Muscle of leg (tissue), 11 donors: ENCODE measurements around the gene WNT3A. TPM values are rescaled to one million over a fixed set of nuclear protein-coding genes. Genes with fewer than 3 reads are reported as not detected.

Experiments used
- DNase-seq: peaks from one replicate; pipeline ENCODE4 v3.0.0; 2013
- H3K27ac ChIP-seq: one replicate; pipeline ENCODE4 v1.5.1; 2013; ENCODE audit warnings: mild to moderate bottlenecking, low read length, control low read depth
- H3K27me3 ChIP-seq: one replicate; pipeline ENCODE4 v1.6.1; 2013; ENCODE audit warnings: low read length; ENCODE audit not compliant: control insufficient read depth, insufficient read depth
- H3K36me3 ChIP-seq: one replicate; pipeline ENCODE4 v1.6.1; 2013; ENCODE audit warnings: low read length; ENCODE audit not compliant: control insufficient read depth, insufficient read depth
- H3K4me1 ChIP-seq: one replicate; pipeline ENCODE4 v1.6.1; 2013; ENCODE audit warnings: low read length; ENCODE audit not compliant: control insufficient read depth, insufficient read depth
- H3K4me3 ChIP-seq: one replicate; pipeline ENCODE4 v1.5.1; 2013; ENCODE audit warnings: low read length, control low read depth
- H3K9me3 ChIP-seq: replicated peaks from 2 replicates; pipeline ENCODE4 v1.6.1; 2013; ENCODE audit warnings: low read depth, low read length; ENCODE audit not compliant: control insufficient read depth
- WGBS: methylation state at CpG from one replicate; pipeline ENCODE4 v1.1.5; 2013; ENCODE audit warnings: missing lambda C conversion rate; ENCODE audit not compliant: insufficient coverage; 5-methylcytosine and 5-hydroxymethylcytosine counted together
- polyA plus RNA-seq, 8 donors: library from polyadenylated mRNA; unstranded; fragments of 120-200 nt; gene quantifications; one replicate each; pipeline versions ENCODE4 v1.2.1 to v1.2.3, GENCODE V29; 2013; ENCODE audit warnings: inconsistent platforms in 1 of 8, low replicate concordance in 1 of 8; ENCODE audit not compliant: insufficient read length in 8 of 8, insufficient read depth in 1 of 8
- total RNA-seq: library from RNA; stranded (reverse); fragments of 120-200 nt; gene quantifications from one replicate; pipeline ENCODE4 v1.2.4, GENCODE V29; 2013

Gene WNT3A
- total and polyA plus RNA-seq, 9 donors = 0.54 TPM; not detected in 8

DNA sequence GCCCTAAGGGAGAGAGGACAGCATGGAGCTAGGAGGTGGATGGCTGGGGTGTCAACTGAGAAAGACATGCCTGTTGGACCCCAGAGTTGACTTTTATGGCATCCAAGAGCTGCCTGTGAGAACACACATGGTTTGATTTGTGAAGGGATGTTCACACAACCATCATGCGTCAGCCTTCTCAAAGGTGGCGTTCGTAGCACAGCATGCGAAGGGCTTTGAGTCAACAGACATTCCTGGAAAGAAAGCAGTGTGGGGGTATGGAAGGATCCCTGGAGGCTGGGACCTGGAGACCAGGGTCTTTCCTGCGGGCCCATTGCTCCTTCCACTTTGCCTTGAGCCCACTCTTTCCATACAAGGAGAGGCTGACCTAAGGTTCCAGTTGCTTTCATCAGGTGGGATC is 6.4 kb upstream of the WNT3A start:
- peaks cover 13% of the 10 kb centered on the region for H3K9me3 ChIP-seq
- whole genome bisulfite sequencing = 100% methylated on average over 3 of the region's 5 CpGs
- no peak overlapping the region for H3K4me3 ChIP-seq
- peaks cover 52% of the 10 kb centered on the region for H3K27me3 ChIP-seq
- H3K27ac ChIP-seq = no peak overlapping the region
- no peaks in the 10 kb centered on the region for H3K4me1 ChIP-seq
- DNase-seq = no peak
- no peaks in the 10 kb centered on the region for H3K36me3 ChIP-seq

DNA sequence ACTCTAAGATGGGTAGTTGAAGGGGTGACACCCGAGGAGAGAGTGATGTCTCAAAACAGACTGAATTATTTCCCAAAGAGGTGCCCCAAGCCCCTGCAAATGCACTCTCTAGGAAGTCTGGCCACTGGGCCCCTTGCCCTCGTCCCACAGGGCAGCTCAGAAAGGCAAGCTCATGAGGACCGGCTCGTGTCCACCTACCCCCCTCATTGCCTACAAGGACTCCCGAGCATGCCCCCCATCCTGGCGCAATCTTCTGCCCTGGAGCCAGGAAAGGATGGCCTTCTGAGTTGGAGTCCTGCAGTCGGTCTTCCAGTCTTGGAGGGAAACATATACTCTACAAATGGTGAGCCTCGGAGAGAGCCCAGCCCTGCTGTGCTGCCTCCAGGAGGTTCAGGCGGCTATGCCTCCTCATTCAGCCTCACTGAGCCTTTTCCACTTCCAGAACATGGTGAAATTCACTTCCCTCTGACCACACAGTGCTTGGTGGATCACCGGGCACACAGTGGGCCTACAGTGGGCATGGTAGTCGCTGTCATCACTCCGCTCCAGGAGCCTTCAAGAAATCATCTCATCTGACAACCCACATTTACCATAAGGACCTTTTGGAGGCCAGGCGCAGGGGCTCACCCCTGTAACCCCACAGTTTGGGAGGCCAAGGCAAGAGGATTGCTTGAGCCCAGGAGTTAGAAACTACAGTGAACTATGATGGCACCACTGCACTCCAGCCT is 5.8 kb upstream of the WNT3A start:
- no peak for DNase-seq
- no peaks in the 10 kb centered on the region for H3K4me1 ChIP-seq
- peaks cover 58% of the 10 kb centered on the region for H3K27me3 ChIP-seq
- H3K27ac ChIP-seq = no peak overlapping the region
- no peaks in the 10 kb centered on the region for H3K36me3 ChIP-seq
- H3K4me3 ChIP-seq = no peak overlapping the region
- 81% methylated on average over 5 of the region's 13 CpGs for WGBS
- H3K9me3 ChIP-seq = peaks cover 13% of the 10 kb centered on the region

DNA sequence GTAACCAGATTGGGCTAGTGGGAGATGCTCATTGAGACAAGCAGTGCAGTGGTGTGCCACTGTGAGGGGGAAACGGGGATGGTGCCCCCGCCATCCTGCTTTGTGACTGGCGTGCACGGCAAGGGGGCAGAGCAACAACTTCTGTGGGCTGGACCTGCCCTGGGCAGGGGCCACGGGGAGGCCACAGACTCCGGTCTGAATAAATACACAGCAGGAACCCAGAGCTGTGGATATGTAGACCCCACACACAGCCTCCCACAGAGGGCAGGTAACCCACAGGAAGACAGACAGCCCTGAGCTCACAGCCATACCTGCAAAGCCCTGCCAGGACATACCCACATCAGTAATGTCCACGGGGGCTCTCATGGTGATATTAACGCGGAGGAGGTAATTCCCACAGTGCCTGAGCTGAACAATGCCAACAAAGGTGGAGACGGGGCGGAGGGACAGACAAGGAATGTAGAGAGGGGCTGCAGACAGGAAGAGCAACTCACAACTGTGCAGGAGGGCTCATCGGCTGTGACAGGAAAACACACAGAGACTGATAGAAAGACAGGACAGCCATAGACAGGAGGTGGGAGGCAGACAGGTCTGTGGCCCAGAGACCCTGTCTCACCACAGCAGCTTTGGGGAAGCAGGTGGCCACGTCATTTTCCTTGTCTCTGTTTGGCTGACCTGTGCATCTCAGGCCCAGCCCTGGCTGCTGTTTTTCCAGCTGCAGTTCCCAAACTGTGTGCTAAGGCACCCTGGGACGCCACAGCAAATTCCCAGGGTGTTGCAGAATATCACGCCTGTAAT is 4.9 kb upstream of the WNT3A start:
- WGBS = 69% methylated on average over 13 of the region's 15 CpGs
- peaks cover 6% of the 10 kb centered on the region for H3K9me3 ChIP-seq
- H3K4me1 ChIP-seq = no peaks in the 10 kb centered on the region
- no peak overlapping the region for H3K4me3 ChIP-seq
- H3K36me3 ChIP-seq = no peaks in the 10 kb centered on the region
- H3K27me3 ChIP-seq = peaks cover 64% of the 10 kb centered on the region
- no peak for DNase-seq
- no peak overlapping the region for H3K27ac ChIP-seq

DNA sequence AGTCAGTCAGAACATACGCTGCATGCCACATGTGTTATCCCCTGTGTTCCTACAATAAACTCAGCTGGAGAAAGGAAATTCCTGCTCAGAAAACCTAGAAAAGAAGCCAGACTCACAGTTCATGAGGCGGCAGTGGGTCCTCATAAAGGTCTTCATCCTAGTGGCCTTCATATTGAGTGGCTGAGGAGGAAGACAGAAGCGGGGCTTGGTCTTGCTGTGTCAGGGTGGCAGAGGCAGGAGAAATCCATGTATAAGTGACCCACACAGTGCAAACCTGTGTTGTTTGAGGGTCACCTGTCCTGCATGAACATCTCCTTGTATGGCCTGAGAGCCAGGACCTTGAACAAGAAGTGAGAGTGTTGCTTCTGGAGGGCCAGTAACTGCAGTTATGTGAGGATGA is 4.0 kb upstream of the WNT3A start:
- H3K27me3 ChIP-seq = peaks cover 72% of the 10 kb centered on the region
- H3K4me3 ChIP-seq = no peak overlapping the region
- H3K27ac ChIP-seq = no peak overlapping the region
- 63% methylated on average over 2 of the region's 3 CpGs for WGBS
- H3K4me1 ChIP-seq = no peaks in the 10 kb centered on the region
- no peak for DNase-seq
- H3K9me3 ChIP-seq = peaks cover 6% of the 10 kb centered on the region
- no peaks in the 10 kb centered on the region for H3K36me3 ChIP-seq

DNA sequence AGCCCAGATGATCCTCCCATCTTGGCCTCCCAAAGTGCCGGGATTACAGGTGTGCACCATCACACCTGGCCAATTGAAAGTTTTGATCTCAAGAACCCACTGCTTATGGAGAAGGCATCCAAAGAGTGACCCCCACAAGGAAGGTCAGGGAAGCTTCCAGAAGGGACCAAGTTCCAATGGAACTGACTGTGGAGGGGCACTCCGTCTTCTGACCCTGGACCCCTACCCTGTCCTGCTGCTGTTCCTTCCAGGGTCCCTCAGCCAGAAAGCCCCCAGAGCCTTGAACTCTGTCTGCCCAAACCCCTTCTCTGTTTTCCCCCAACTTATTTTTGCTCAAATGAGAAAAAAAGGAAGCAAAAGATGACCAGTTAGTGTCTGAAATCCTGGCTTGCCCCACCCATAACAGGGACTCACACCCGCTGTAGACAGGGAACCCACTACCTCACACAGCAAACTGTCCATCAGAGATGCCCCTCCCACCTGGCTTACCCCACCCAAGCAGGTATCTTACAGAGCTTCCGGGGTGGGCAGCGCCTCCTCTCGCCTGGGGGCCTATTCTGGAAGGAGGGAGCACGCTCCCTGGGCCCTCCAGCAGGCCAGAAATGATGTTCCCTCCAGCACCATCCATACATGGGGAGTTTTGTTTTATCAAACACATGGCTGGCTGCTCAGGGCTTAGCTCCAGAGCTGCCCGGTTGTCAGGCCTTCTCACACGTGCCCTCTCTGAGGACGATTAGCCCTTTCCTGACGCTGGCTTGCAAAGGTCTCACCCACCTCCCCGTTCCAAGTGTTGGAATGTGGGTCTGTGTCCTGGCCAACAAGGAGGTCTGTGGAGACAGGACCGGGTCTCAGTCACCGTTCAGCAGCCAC is 3.1 kb upstream of the WNT3A start:
- H3K4me3 ChIP-seq = no peak overlapping the region
- 43% methylated on average over 5 of the region's 14 CpGs for WGBS
- no peaks in the 10 kb centered on the region for H3K36me3 ChIP-seq
- no peak for DNase-seq
- H3K9me3 ChIP-seq = no peaks in the 10 kb centered on the region
- H3K27ac ChIP-seq = no peak overlapping the region
- H3K27me3 ChIP-seq = peaks cover 76% of the 10 kb centered on the region
- no peaks in the 10 kb centered on the region for H3K4me1 ChIP-seq

DNA sequence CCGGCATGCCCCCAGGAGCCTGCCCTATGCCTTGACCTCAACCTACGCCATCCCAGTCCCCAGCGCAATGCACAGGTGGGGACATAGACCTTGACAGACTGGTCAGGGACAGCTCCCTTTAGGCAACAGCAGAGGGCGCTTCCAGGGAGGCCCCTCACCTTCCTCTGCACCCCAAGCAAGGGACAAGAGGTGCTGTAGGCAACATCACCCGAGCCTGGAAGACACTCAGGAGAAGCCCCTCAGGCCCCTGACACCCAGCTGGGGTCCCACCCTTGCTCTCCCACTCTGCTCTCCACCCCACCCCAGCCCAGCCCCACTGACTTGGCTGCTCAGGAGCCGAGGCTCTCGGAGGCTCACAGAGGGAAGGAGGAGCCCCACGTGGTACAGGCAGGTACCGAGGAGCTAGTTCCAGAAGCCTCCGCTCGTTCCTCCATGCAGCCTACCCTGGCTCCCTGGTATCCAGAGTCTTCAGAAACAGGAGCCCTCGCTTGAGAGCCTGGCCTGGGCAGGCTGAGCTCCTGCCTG is 2.4 kb upstream of the WNT3A start:
- Histone ChIP-seq H3K27me3 (peaks cover 81% of the 10 kb centered on the region), H3K36me3 (no peaks in the 10 kb centered on the region), H3K4me1 (no peaks in the 10 kb centered on the region), H3K9me3 (no peaks in the 10 kb centered on the region), H3K27ac (no peak overlapping the region), H3K4me3 (no peak overlapping the region)
- 9% methylated on average over 9 of the region's 12 CpGs for WGBS
- no peak for DNase-seq

DNA sequence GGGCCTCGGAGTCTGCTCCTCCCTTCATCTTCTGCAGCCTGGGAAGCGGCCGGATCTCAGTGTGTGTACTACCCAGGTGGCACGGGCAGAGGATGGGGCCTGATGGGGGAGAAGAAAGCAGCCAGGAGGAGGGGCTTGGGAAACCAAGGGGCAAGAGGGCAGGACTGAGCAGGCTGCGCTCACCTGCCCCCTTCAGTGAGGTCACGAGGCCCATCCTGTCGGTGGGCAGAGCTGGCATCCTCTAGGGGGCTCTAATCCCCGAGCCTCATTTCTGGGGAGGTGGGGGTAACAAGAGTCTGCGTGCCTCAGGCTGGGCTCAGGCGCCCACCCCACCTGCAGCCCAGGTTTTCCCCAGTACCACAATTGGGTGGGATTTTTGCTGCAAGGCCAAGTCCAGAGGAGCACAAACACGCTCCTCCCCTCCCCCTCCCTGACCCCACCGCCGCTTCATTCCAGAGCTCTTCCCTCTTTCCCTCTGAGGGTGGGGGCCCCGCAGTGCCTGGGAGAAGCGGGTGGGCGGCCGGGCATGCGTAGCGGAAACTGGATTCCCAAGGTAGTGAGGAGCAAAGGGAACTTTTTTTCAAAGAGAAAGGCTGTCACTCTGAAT is 1.8 kb upstream of the WNT3A start:
- H3K36me3 ChIP-seq = no peaks in the 10 kb centered on the region
- H3K27ac ChIP-seq = no peak overlapping the region
- no peak overlapping the region for H3K4me3 ChIP-seq
- H3K4me1 ChIP-seq = no peaks in the 10 kb centered on the region
- peaks cover 85% of the 10 kb centered on the region for H3K27me3 ChIP-seq
- H3K9me3 ChIP-seq = no peaks in the 10 kb centered on the region
- no peak for DNase-seq
- WGBS = 4% methylated on average over 11 of the region's 19 CpGs

DNA sequence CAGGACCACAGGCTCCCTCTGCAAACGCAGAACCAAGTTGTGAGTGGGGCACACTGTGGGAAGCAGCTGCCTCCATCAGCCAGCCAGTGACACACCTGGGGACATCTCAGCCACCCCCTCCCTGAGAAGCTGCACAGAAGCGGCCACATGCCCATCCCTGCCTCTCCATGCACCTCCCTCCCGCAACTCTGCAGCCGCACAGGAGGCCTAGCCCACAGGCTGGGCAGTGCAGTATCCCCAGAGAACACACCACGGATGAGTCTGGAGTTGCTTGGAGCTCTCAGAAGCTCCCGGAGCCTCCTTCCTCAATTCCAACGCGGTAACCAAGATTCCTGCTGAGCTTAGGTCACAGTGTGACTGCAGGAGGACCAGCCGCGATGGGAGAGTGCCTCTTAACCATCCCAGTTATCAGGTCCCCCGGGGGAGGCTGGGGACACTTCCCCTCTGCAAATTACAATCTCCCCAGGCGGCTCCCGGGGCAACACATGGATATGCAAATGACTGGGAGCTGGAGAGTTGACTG is 1.2 kb upstream of the WNT3A start:
- H3K4me1 ChIP-seq = no peaks in the 10 kb centered on the region
- H3K27me3 ChIP-seq = peaks cover 89% of the 10 kb centered on the region
- H3K9me3 ChIP-seq = no peaks in the 10 kb centered on the region
- 2% methylated on average over 10 of the region's 13 CpGs for WGBS
- H3K36me3 ChIP-seq = no peaks in the 10 kb centered on the region
- no peak for DNase-seq
- H3K27ac ChIP-seq = no peak overlapping the region
- no peak overlapping the region for H3K4me3 ChIP-seq

DNA sequence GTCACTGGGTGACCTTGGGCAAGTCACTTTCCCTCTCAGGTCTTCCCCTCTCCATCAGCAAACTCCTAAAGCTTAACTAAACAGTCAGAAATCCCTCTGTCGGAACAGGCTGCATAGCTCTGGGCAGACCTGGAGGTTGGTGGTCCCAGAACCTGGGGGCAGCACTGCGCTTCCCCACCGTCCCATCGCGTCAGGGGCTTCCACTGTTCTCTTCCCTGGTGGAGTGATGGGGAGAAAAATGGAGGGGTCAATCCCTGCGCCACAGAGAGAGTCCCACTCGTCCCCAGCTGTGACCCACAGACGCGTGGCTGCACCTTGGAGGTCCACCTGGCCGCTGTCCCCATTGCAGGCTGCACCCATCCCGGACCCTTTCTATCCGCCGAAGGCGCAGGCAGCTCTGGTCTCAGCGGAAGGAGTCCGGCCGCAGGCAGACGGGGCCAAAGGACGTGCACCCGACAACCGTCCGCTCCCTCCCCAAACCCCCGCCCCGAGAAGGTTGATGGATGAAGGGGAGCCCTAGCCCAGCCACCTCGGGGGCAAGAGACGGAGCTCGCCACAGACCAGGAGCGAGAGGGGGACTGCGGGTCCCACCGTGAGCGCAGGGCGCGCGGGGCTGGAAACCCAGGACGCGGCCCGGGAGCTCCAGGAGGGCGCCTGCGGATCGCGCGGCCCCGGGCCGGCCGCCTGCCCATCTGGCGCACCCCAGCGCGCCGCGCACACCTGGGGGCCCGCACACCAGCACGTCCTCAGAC is 588 bp upstream of the WNT3A start:
- 2% methylated on average over 43 of the region's 52 CpGs for WGBS
- no peak for DNase-seq
- Histone ChIP-seq H3K9me3 (no peaks in the 10 kb centered on the region), H3K27me3 (peaks cover 93% of the 10 kb centered on the region), H3K27ac (no peak overlapping the region), H3K4me3 (no peak overlapping the region), H3K36me3 (no peaks in the 10 kb centered on the region), H3K4me1 (no peaks in the 10 kb centered on the region)
